SK-N-SH treated with all-trans-retinoic acid at 6 μM for 48 hours (cell line): ENCODE measurements around the gene HOOK2.

ENCODE experiments used
- ATAC-seq: fragments of 200-7000 bp; cut with Tn5 transposase; 3 replicates; pipeline ENCODE4 v1.9.1; 2020; ENCODE audit warnings: mild to moderate bottlenecking, moderate library complexity
- ARNTL ChIP-seq: fragments of 450-650 bp; formaldehyde crosslinking; IDR thresholded peaks from 2 replicates; pipeline ENCODE4 v1.5.0; 2020; ENCODE audit warnings: low read depth, mild to moderate bottlenecking, moderate library complexity, borderline replicate concordance
- BACH2 ChIP-seq: fragments of 250-450 bp; sonication (Bioruptor Pico); IDR thresholded peaks from 2 replicates; pipeline ENCODE4 v1.9.0; 2021; ENCODE audit warnings: mild to moderate bottlenecking, borderline replicate concordance
- CSDC2 ChIP-seq: fragments of 250-450 bp; sonication (Bioruptor Pico); IDR thresholded peaks from 2 replicates; pipeline ENCODE4 v1.5.0; 2020; ENCODE audit warnings: mild to moderate bottlenecking, moderate library complexity
- ESRRG ChIP-seq: fragments of 250-450 bp; sonication (Bioruptor Pico); IDR thresholded peaks from 2 replicates; pipeline ENCODE4 v1.6.1; 2021; ENCODE audit warnings: mild to moderate bottlenecking
- GLIS3 ChIP-seq: fragments of 250-450 bp; sonication (Bioruptor Pico); IDR thresholded peaks from 2 replicates; pipeline ENCODE4 v1.5.0; 2020; ENCODE audit warnings: mild to moderate bottlenecking, moderate library complexity
- OSR1 ChIP-seq: fragments of 250-450 bp; sonication (Bioruptor Pico); IDR thresholded peaks from 2 replicates; pipeline ENCODE4 v1.8.0; 2022; ENCODE audit warnings: moderate library complexity, mild to moderate bottlenecking, inconsistent platforms
- PPARA ChIP-seq: fragments of 250-450 bp; sonication (Bioruptor Pico); IDR thresholded peaks from 2 replicates; pipeline ENCODE4 v1.5.0; 2020; ENCODE audit warnings: mild to moderate bottlenecking, borderline replicate concordance
- RARB ChIP-seq: fragments of 250-450 bp; sonication (Bioruptor Pico); IDR thresholded peaks from 2 replicates; pipeline ENCODE4 v1.8.0; 2021; ENCODE audit warnings: mild to moderate bottlenecking, moderate library complexity
- SNAI2 ChIP-seq: fragments of 250-450 bp; sonication (Bioruptor Pico); IDR thresholded peaks from 2 replicates; pipeline ENCODE4 v1.5.0; 2020; ENCODE audit warnings: mild to moderate bottlenecking, moderate library complexity
- TCF4 ChIP-seq: fragments of 250-450 bp; sonication (Bioruptor Pico); IDR thresholded peaks from 2 replicates; pipeline ENCODE4 v1.8.0; 2021; ENCODE audit warnings: mild to moderate bottlenecking, moderate library complexity, borderline replicate concordance
- ZFP30 ChIP-seq: fragments of 450-650 bp; formaldehyde crosslinking; IDR thresholded peaks from 2 replicates; pipeline ENCODE4 v1.5.0; 2022; ENCODE audit warnings: mild to moderate bottlenecking, moderate library complexity
- ZNF565 ChIP-seq: fragments of 450-650 bp; formaldehyde crosslinking; conservative IDR thresholded peaks from 2 replicates; pipeline ENCODE4 v1.5.0; 2020; ENCODE audit warnings: low read depth, mild to moderate bottlenecking, moderate library complexity
- ZNF70 ChIP-seq: fragments of 450-650 bp; formaldehyde crosslinking; IDR thresholded peaks from 2 replicates; pipeline ENCODE4 v1.5.0; 2020; ENCODE audit warnings: mild to moderate bottlenecking, moderate library complexity
- ZNF8 ChIP-seq: fragments of 450-650 bp; formaldehyde crosslinking; IDR thresholded peaks from 2 replicates; pipeline ENCODE4 v1.5.0; 2020; ENCODE audit warnings: mild to moderate bottlenecking, moderate library complexity
- TF ChIP-seq, protein P1 (sequence below): fragments of 250-450 bp; sonication (Bioruptor Pico); IDR thresholded peaks from 2 replicates; pipeline ENCODE4 v1.5.0; 2020; ENCODE audit warnings: mild to moderate bottlenecking, moderate library complexity
- TF ChIP-seq, protein P2 (sequence below): fragments of 250-450 bp; sonication (Bioruptor Pico); IDR thresholded peaks from 2 replicates; pipeline ENCODE4 v1.5.1; 2021; ENCODE audit warnings: mild to moderate bottlenecking, moderate library complexity
- TF ChIP-seq, protein P3 (sequence below): fragments of 250-450 bp; sonication (Bioruptor Pico); IDR thresholded peaks from 2 replicates; pipeline ENCODE4 v1.8.0; 2020; ENCODE audit warnings: mild to moderate bottlenecking, moderate library complexity, borderline replicate concordance
- TF ChIP-seq, protein P4 (sequence below): fragments of 250-450 bp; sonication (Bioruptor Pico); IDR thresholded peaks from 2 replicates; pipeline ENCODE4 v1.8.0; 2021; ENCODE audit warnings: low read depth, mild to moderate bottlenecking, moderate library complexity, borderline replicate concordance

HOOK2 gene

DNA sequence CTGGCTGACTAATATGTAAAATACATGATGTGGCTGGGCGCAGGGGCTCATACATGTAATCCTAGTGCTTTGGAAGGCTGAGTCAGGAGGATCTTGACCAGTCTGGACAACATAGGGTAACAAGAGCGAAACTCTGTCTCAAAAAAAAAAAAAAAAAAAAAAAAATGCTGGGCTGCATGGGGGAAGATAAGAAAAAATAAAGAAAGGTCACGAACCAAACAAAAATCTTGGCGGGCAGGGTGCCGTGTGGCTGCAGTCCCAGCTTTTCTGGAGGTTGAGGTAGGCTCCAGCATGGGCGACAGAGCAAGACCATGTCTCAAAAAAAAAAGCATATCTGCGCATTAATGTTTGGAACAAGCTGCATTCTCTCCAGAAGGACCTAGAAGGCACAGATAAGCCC lies 39.7 kb upstream of the HOOK2 start:
- TF ChIP-seq ZNF8 (CRISPR knock-in tag) (no peak), RARB (no peak), ZNF565 (no peak), ESRRG (CRISPR knock-in tag) (no peak), ARNTL (CRISPR knock-in tag) (no peak), CSDC2 (CRISPR knock-in tag) (no peak), OSR1 (CRISPR knock-in tag) (no peak), PPARA (CRISPR knock-in tag) (no peak), BACH2 (no peak), ZNF70 (CRISPR knock-in tag) (no peak), GLIS3 (no peak), ZFP30 (CRISPR knock-in tag) (no peak)
- TF ChIP-seq, protein P1, sequence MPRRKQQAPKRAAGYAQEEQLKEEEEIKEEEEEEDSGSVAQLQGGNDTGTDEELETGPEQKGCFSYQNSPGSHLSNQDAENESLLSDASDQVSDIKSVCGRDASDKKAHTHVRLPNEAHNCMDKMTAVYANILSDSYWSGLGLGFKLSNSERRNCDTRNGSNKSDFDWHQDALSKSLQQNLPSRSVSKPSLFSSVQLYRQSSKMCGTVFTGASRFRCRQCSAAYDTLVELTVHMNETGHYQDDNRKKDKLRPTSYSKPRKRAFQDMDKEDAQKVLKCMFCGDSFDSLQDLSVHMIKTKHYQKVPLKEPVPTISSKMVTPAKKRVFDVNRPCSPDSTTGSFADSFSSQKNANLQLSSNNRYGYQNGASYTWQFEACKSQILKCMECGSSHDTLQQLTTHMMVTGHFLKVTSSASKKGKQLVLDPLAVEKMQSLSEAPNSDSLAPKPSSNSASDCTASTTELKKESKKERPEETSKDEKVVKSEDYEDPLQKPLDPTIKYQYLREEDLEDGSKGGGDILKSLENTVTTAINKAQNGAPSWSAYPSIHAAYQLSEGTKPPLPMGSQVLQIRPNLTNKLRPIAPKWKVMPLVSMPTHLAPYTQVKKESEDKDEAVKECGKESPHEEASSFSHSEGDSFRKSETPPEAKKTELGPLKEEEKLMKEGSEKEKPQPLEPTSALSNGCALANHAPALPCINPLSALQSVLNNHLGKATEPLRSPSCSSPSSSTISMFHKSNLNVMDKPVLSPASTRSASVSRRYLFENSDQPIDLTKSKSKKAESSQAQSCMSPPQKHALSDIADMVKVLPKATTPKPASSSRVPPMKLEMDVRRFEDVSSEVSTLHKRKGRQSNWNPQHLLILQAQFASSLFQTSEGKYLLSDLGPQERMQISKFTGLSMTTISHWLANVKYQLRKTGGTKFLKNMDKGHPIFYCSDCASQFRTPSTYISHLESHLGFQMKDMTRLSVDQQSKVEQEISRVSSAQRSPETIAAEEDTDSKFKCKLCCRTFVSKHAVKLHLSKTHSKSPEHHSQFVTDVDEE (CRISPR knock-in tag): no peak
- TF ChIP-seq, protein P2, sequence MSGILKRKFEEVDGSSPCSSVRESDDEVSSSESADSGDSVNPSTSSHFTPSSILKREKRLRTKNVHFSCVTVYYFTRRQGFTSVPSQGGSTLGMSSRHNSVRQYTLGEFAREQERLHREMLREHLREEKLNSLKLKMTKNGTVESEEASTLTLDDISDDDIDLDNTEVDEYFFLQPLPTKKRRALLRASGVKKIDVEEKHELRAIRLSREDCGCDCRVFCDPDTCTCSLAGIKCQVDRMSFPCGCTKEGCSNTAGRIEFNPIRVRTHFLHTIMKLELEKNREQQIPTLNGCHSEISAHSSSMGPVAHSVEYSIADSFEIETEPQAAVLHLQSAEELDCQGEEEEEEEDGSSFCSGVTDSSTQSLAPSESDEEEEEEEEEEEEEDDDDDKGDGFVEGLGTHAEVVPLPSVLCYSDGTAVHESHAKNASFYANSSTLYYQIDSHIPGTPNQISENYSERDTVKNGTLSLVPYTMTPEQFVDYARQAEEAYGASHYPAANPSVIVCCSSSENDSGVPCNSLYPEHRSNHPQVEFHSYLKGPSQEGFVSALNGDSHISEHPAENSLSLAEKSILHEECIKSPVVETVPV (CRISPR knock-in tag): no peak
- TF ChIP-seq, protein P3, sequence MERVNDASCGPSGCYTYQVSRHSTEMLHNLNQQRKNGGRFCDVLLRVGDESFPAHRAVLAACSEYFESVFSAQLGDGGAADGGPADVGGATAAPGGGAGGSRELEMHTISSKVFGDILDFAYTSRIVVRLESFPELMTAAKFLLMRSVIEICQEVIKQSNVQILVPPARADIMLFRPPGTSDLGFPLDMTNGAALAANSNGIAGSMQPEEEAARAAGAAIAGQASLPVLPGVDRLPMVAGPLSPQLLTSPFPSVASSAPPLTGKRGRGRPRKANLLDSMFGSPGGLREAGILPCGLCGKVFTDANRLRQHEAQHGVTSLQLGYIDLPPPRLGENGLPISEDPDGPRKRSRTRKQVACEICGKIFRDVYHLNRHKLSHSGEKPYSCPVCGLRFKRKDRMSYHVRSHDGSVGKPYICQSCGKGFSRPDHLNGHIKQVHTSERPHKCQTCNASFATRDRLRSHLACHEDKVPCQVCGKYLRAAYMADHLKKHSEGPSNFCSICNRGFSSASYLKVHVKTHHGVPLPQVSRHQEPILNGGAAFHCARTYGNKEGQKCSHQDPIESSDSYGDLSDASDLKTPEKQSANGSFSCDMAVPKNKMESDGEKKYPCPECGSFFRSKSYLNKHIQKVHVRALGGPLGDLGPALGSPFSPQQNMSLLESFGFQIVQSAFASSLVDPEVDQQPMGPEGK (CRISPR knock-in tag): no peak
- ATAC-seq: no peak

DNA sequence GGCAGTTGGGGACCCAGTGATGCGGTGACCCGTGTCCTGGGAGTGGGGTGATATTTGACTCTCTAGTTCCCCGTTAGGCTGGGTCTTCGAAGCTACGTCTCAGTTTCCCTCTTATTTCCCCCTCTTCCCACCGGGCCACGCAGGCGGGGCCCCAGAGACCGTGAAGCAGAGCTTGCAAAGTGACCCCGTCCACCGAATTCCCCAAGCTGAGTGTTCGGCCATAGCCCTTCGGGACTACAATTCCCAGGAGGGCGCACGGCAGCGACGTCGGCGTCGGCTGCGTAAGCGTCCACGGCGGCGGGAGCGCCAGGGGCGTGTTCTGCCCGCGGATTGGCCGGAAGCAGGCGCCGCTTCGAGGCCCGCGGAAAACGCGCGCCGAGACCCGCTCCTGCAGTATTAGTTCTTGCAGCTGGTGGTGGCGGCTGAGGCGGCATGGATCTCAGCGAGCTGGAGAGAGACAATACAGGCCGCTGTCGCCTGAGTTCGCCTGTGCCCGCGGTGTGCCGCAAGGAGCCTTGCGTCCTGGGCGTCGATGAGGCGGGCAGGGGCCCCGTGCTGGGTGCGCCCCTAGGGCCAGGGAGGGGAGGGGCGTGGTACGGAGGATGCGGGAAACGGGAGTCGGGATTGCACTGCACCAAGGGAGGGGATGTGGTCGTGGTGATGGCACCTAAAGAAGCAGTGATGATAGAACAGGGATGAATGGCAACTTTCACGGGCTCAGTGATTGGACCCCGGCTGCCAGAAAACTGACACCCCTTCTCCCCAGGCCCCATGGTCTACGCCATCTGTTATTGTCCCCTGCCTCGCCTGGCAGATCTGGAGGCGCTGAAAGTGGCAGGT lies 31.1 kb upstream of the HOOK2 start, which contains the start of gene RNASEH2A:
Gene RNASEH2A (plus strand): TSS at position 343 of the 840 bp plus-strand sequence. CDS start 90 bp downstream, at position 433.
- TF ChIP-seq ZNF70 (CRISPR knock-in tag) (no peak), ESRRG (CRISPR knock-in tag) (no peak), OSR1 (CRISPR knock-in tag) (no peak), SNAI2 (no peak), TCF4 (CRISPR knock-in tag) (no peak), BACH2 (no peak), ZFP30 (CRISPR knock-in tag) (no peak)
- TF ChIP-seq, protein P2 (CRISPR knock-in tag): no peak
- TF ChIP-seq, protein P1 (CRISPR knock-in tag): no peak
- TF ChIP-seq, protein P4, sequence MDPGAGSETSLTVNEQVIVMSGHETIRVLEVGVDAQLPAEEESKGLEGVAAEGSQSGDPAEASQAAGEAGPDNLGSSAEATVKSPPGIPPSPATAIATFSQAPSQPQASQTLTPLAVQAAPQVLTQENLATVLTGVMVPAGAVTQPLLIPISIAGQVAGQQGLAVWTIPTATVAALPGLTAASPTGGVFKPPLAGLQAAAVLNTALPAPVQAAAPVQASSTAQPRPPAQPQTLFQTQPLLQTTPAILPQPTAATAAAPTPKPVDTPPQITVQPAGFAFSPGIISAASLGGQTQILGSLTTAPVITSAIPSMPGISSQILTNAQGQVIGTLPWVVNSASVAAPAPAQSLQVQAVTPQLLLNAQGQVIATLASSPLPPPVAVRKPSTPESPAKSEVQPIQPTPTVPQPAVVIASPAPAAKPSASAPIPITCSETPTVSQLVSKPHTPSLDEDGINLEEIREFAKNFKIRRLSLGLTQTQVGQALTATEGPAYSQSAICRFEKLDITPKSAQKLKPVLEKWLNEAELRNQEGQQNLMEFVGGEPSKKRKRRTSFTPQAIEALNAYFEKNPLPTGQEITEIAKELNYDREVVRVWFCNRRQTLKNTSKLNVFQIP (CRISPR knock-in tag): no peak
- TF ChIP-seq, all 23 proteins: peak for 0
- peak; percentile 94 for ATAC-seq
